Measurements from ENCODE around the gene SAP30.

DNA sequence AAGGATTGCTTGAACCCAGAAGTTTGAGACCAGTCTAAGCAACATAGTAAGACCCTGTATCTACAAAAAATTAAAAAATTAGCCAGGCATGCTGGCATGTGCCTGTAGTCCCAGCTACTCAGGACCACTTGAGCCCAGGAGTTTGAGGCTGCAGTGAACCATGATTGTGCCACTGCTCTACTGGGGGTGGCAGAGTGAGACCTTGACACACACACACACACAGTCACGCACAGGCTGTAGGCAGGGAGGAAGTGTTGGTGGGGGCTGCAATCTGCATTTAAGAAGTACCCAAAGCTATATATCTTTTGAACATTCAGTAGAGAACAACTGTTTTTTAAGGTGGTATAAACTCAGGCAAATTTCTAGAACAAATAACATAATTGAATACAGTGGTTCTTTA lies 20.9 kb downstream of the SAP30 start:
- TF ChIP-seq, protein P1, sequence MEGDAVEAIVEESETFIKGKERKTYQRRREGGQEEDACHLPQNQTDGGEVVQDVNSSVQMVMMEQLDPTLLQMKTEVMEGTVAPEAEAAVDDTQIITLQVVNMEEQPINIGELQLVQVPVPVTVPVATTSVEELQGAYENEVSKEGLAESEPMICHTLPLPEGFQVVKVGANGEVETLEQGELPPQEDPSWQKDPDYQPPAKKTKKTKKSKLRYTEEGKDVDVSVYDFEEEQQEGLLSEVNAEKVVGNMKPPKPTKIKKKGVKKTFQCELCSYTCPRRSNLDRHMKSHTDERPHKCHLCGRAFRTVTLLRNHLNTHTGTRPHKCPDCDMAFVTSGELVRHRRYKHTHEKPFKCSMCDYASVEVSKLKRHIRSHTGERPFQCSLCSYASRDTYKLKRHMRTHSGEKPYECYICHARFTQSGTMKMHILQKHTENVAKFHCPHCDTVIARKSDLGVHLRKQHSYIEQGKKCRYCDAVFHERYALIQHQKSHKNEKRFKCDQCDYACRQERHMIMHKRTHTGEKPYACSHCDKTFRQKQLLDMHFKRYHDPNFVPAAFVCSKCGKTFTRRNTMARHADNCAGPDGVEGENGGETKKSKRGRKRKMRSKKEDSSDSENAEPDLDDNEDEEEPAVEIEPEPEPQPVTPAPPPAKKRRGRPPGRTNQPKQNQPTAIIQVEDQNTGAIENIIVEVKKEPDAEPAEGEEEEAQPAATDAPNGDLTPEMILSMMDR (conservative IDR thresholded peaks at IDR 0.05; ENCODE audit: low read depth, low read length): no peak
- no peak for TF ChIP-seq CEBPB (IDR thresholded peaks at IDR 0.05; ENCODE audit: low read depth, low read length)
- TF ChIP-seq POLR2A (IDR thresholded peaks at IDR 0.05; ENCODE audit: low read depth, low read length): no peak
- no peak for TF ChIP-seq RCOR1 (IDR thresholded peaks at IDR 0.05; ENCODE audit: insufficient replicate concordance, low read length)
- no peak for TF ChIP-seq RAD21 (IDR thresholded peaks at IDR 0.05; ENCODE audit: low read length)
- no peak for TF ChIP-seq MAZ (IDR thresholded peaks at IDR 0.05; ENCODE audit: borderline replicate concordance, low read depth, low read length)
- no peak for TF ChIP-seq MXI1 (IDR thresholded peaks at IDR 0.05; ENCODE audit: borderline replicate concordance, low read depth, low read length)
- TF ChIP-seq, protein P2, sequence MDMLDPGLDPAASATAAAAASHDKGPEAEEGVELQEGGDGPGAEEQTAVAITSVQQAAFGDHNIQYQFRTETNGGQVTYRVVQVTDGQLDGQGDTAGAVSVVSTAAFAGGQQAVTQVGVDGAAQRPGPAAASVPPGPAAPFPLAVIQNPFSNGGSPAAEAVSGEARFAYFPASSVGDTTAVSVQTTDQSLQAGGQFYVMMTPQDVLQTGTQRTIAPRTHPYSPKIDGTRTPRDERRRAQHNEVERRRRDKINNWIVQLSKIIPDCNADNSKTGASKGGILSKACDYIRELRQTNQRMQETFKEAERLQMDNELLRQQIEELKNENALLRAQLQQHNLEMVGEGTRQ (IDR thresholded peaks at IDR 0.05; ENCODE audit: low read depth, low read length): no peak
- TF ChIP-seq CHD1 (IDR thresholded peaks at IDR 0.05; ENCODE audit: low read depth, low read length): no peak
- no peak for TF ChIP-seq BHLHE40 (IDR thresholded peaks at IDR 0.05; ENCODE audit: low read depth, low read length)
- TF ChIP-seq, protein P3, sequence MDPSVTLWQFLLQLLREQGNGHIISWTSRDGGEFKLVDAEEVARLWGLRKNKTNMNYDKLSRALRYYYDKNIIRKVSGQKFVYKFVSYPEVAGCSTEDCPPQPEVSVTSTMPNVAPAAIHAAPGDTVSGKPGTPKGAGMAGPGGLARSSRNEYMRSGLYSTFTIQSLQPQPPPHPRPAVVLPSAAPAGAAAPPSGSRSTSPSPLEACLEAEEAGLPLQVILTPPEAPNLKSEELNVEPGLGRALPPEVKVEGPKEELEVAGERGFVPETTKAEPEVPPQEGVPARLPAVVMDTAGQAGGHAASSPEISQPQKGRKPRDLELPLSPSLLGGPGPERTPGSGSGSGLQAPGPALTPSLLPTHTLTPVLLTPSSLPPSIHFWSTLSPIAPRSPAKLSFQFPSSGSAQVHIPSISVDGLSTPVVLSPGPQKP (IDR thresholded peaks at IDR 0.05; ENCODE audit: borderline replicate concordance, low read depth, low read length): no peak
- TF ChIP-seq MAFK (IDR thresholded peaks at IDR 0.05; ENCODE audit: low read depth, low read length): no peak
- TF ChIP-seq RFX5 (IDR thresholded peaks at IDR 0.05; ENCODE audit: low read depth, low read length): no peak
- no peak for TF ChIP-seq NFE2L2 (IDR thresholded peaks at IDR 0.05; ENCODE audit: low read depth, low read length)
